Astrocyte (in vitro differentiated cells and primary cell): ENCODE data around the gene POLR1C. TPM values are rescaled to one million over a fixed set of nuclear protein-coding genes. Genes with fewer than 3 reads are reported as not detected.

Source experiments
- DNase-seq: peaks from one replicate; pipeline ENCODE4 v3.0.0-alpha.2; 2010; ENCODE audit warnings: low read depth
- FAIRE-seq: peaks from 2 replicates; lab custom pipeline; 2011; peaks lifted over from hg19 to GRCh38; lab: Jason Lieb, UNC
- H2AFZ ChIP-seq: 2 replicates; pipeline ENCODE4 v1.6.0; 2012; ENCODE audit warnings: low read depth, low read length, inconsistent platforms
- H3K27ac ChIP-seq: 2 replicates; pipeline ENCODE4 v1.5.1; 2011; ENCODE audit warnings: low read depth, low read length, inconsistent platforms
- H3K27me3 ChIP-seq: 2 replicates; pipeline ENCODE4 v1.6.0; 2011; ENCODE audit warnings: low read length, inconsistent platforms; ENCODE audit not compliant: insufficient read depth
- H3K36me3 ChIP-seq: 2 replicates; pipeline ENCODE4 v1.5.1; 2011; ENCODE audit warnings: low read length, inconsistent platforms; ENCODE audit not compliant: insufficient read depth
- H3K4me1 ChIP-seq: 2 replicates; pipeline ENCODE4 v1.5.1; 2011; ENCODE audit warnings: low read length, inconsistent platforms; ENCODE audit not compliant: insufficient read depth
- H3K4me2 ChIP-seq: 2 replicates; pipeline ENCODE4 v1.6.0; 2012; ENCODE audit warnings: low read length, inconsistent platforms
- H3K4me3 ChIP-seq: 2 replicates; pipeline ENCODE4 v1.5.1; 2011; ENCODE audit warnings: low read depth, mild to moderate bottlenecking, low read length, inconsistent platforms; ENCODE audit not compliant: insufficient read depth
- H3K79me2 ChIP-seq: 2 replicates; pipeline ENCODE4 v1.6.0; 2012; ENCODE audit warnings: mild to moderate bottlenecking, low read length, inconsistent platforms; ENCODE audit not compliant: insufficient read depth
- H3K9ac ChIP-seq: 2 replicates; pipeline ENCODE4 v1.6.0; 2012; ENCODE audit warnings: mild to moderate bottlenecking, low read length, inconsistent platforms
- H3K9me3 ChIP-seq: 2 replicates; pipeline ENCODE4 v1.5.1; 2012; ENCODE audit warnings: low read depth, mild to moderate bottlenecking, low read length, inconsistent platforms; ENCODE audit not compliant: insufficient read depth
- H4K20me1 ChIP-seq: 2 replicates; pipeline ENCODE4 v1.6.0; 2012; ENCODE audit warnings: low read length, inconsistent platforms; ENCODE audit not compliant: insufficient read depth
- H3K27ac Mint-ChIP-seq: one replicate; pipeline ENCODE4 v1.8.0; 2021; ENCODE audit warnings: mild to moderate bottlenecking, mixed read lengths; ENCODE audit not compliant: unreplicated experiment
- H3K27me3 Mint-ChIP-seq: one replicate; pipeline ENCODE4 v1.8.0; 2021; ENCODE audit warnings: low read depth, mixed read lengths; ENCODE audit not compliant: unreplicated experiment
- H3K36me3 Mint-ChIP-seq: one replicate; pipeline ENCODE4 v1.8.0; 2021; ENCODE audit warnings: low read depth, mixed read lengths; ENCODE audit not compliant: unreplicated experiment
- H3K4me1 Mint-ChIP-seq: one replicate; pipeline ENCODE4 v1.8.0; 2021; ENCODE audit warnings: low read depth, mixed read lengths; ENCODE audit not compliant: unreplicated experiment
- H3K4me3 Mint-ChIP-seq: one replicate; pipeline ENCODE4 v1.8.0; 2021; ENCODE audit warnings: mild to moderate bottlenecking, moderate library complexity, mixed read lengths; ENCODE audit not compliant: unreplicated experiment
- H3K9me3 Mint-ChIP-seq: one replicate; pipeline ENCODE4 v1.8.0; 2021; ENCODE audit warnings: mild to moderate bottlenecking, mixed read lengths; ENCODE audit not compliant: unreplicated experiment
- CTCF ChIP-seq: IDR thresholded peaks from 2 replicates; pipeline ENCODE4 v1.5.1; 2011; ENCODE audit warnings: low read depth, mild to moderate bottlenecking, inconsistent platforms, low read length, moderate library complexity; ENCODE audit not compliant: insufficient read depth
- EZH2 ChIP-seq: IDR thresholded peaks from 2 replicates; pipeline ENCODE4 v1.6.1; 2012; ENCODE audit warnings: mild to moderate bottlenecking, low read length, inconsistent platforms; ENCODE audit not compliant: insufficient read depth
- total RNA-seq: library from RNA; stranded (reverse); gene quantifications from 2 replicates; pipeline ENCODE4 v1.2.1, GENCODE V29; 2021

Gene POLR1C
- total RNA-seq, 1 donor from 2014 or later = 41.8 TPM

- Mint-ChIP-seq H3K36me3 (peaks cover 5% of the 10 kb centered on the region), H3K4me1 (peaks cover 28% of the 10 kb centered on the region), H3K9me3 (no peaks in the 10 kb centered on the region), H3K27ac (no peak overlapping the region), H3K4me3 (no peak overlapping the region), H3K27me3 (no peaks in the 10 kb centered on the region)
- TF ChIP-seq CTCF (no peak), EZH2 (no peak)
- Histone ChIP-seq H3K36me3 (no peaks in the 10 kb centered on the region), H4K20me1 (peaks cover 72% of the 10 kb centered on the region), H3K9me3 (no peaks in the 10 kb centered on the region), H2AFZ (no peak overlapping the region), H3K4me2 (no peak overlapping the region), H3K4me3 (no peak overlapping the region), H3K9ac (no peak overlapping the region), H3K4me1 (peaks cover 41% of the 10 kb centered on the region), H3K27me3 (no peaks in the 10 kb centered on the region), H3K79me2 (peaks cover 41% of the 10 kb centered on the region), H3K27ac (no peak overlapping the region)
- FAIRE-seq (no peak), DNase-seq (no peak)
These were observed 23.1 kb upstream of the POLR1C start for GRCh38 chr6:43493833-43494232.

GRCh38 chr6:43494321-43494720 is 22.6 kb upstream of the POLR1C start:
- no peak overlapping the region for H3K9ac ChIP-seq

More at GRCh38 chr6:43494321-43494720, 22.6 kb upstream of the POLR1C start:
- Histone ChIP-seq H3K4me2 (no peak overlapping the region), H3K27me3 (no peaks in the 10 kb centered on the region), H2AFZ (no peak overlapping the region), H4K20me1 (peaks cover 76% of the 10 kb centered on the region), H3K4me1 (peaks cover 39% of the 10 kb centered on the region), H3K27ac (no peak overlapping the region), H3K9me3 (no peaks in the 10 kb centered on the region), H3K79me2 (peaks cover 37% of the 10 kb centered on the region), H3K36me3 (peaks cover 4% of the 10 kb centered on the region), H3K4me3 (no peak overlapping the region)
- no peaks in the 10 kb centered on the region for H3K9me3 Mint-ChIP-seq
- DNase-seq (no peak), FAIRE-seq (no peak)
- H3K27me3 Mint-ChIP-seq = no peaks in the 10 kb centered on the region
- peaks cover 6% of the 10 kb centered on the region for H3K36me3 Mint-ChIP-seq
- no peak for TF ChIP-seq CTCF
- no peak for TF ChIP-seq EZH2
- no peak overlapping the region for H3K27ac Mint-ChIP-seq
- no peak overlapping the region for H3K4me3 Mint-ChIP-seq
- peaks cover 23% of the 10 kb centered on the region for H3K4me1 Mint-ChIP-seq
